GM18870 (cell line): ENCODE results near the gene TF.

Experiments
- ATAC-seq: cut with Tn5 transposase; IDR thresholded peaks from one replicate; pipeline ENCODE4 v1.9.1; 2021; ENCODE audit warnings: moderate library complexity; ENCODE audit not compliant: unreplicated experiment

TF gene

GRCh38 chr3:133804896-133805295 lies 58.7 kb downstream of the TF start:
- ATAC-seq: no peak

GRCh38 chr3:133805384-133805701 lies 59.1 kb downstream of the TF start:
- no peak for ATAC-seq

GRCh38 chr3:133805702-133806475 lies 59.7 kb downstream of the TF start, which contains the start of gene SRPRB:
TSS of gene SRPRB (plus strand) at chr3:133805815. CDS start at chr3:133805849, 34 bp downstream.
- ATAC-seq: peak; percentile 97

GRCh38 chr3:133812872-133813271 lies 66.7 kb downstream of the TF start:
- ATAC-seq: no peak

GRCh38 chr3:133815386-133815785 lies 69.2 kb downstream of the TF start:
- no peak for ATAC-seq

- ATAC-seq: no peak
Observed at GRCh38 chr3:133820129-133820528, 73.9 kb downstream of the TF start.

GRCh38 chr3:133820889-133821675 lies 74.9 kb downstream of the TF start:
- ATAC-seq: no peak

GRCh38 chr3:133821767-133822638 lies 75.8 kb downstream of the TF start:
- no peak for ATAC-seq

GRCh38 chr3:133824961-133825485 lies 78.8 kb downstream of the TF start:
- no peak for ATAC-seq

- ATAC-seq: no peak
Observed at GRCh38 chr3:133825969-133826727, 80.0 kb downstream of the TF start.

GRCh38 chr3:133827136-133827535 lies 80.9 kb downstream of the TF start:
- no peak for ATAC-seq

GRCh38 chr3:133827684-133828083 lies 81.5 kb downstream of the TF start:
- ATAC-seq: no peak

- no peak for ATAC-seq
Observed at GRCh38 chr3:133828576-133829309, 82.5 kb downstream of the TF start.

GRCh38 chr3:133829310-133829707 lies 83.1 kb downstream of the TF start:
- ATAC-seq: no peak

- ATAC-seq: no peak
Observed at GRCh38 chr3:133830071-133830470, 83.9 kb downstream of the TF start.

- ATAC-seq: no peak
Observed at GRCh38 chr3:133831966-133832801, 86.0 kb downstream of the TF start.

GRCh38 chr3:133832802-133833144 lies 86.6 kb downstream of the TF start:
- no peak for ATAC-seq

GRCh38 chr3:133833267-133833666 lies 87.1 kb downstream of the TF start:
- no peak for ATAC-seq
